GM18505 (cell line): Measurements from ENCODE around the gene MAP3K20.

Experiments used
- ATAC-seq: cut with Tn5 transposase; IDR thresholded peaks from one replicate; pipeline ENCODE4 v1.9.1; 2021; ENCODE audit not compliant: unreplicated experiment
- POLR2A ChIP-seq: IDR thresholded peaks from 4 replicates; pipeline ENCODE4 v1.6.1; 2011; ENCODE audit warnings: borderline replicate concordance; ENCODE audit not compliant: insufficient read depth, insufficient read length; ENCODE audit errors: extremely low read depth

MAP3K20 gene

DNA sequence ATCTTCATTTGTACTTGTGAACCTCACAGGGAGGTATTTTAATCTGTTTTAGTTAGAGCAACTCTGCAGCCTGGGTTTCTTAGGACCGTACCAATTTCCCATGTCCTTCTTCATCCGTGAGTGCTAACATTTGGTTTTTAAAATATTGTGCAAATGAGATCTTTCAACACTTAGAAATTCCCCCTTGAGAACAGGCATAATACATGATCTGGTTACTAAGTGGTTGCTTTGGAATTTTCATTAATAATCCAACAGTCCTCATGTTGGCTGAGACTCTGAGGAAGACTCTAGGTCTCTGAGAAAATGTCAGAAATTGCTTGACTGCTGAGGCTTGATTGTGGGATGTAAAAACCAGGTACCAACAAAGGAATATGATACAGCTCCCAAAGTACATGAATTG, 153.4 kb downstream of the MAP3K20 start:
- TF ChIP-seq POLR2A = no peak

DNA sequence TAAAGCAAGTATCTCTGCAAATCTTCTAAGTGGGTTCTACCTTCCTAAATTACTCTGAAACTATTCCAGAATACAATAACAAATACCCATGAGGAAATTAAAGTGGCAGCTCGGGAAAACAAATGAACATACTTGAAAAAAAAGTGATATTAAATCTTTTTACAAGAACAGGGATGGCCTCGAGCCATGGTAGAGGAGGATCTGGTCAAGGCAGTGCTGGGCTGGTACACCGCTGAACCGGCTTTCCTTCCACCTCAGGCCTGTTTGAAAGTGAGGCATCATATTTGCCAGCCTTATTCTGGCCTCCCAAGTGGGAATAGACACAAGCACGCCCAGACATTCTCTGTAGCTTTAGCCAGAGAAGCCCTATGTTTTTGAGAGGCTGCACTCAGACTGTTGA, 154.5 kb downstream of the MAP3K20 start:
- ATAC-seq = no peak
- no peak for TF ChIP-seq POLR2A

More for the DNA sequence above, 153.4 kb downstream of the MAP3K20 start:
- ATAC-seq = no peak

DNA sequence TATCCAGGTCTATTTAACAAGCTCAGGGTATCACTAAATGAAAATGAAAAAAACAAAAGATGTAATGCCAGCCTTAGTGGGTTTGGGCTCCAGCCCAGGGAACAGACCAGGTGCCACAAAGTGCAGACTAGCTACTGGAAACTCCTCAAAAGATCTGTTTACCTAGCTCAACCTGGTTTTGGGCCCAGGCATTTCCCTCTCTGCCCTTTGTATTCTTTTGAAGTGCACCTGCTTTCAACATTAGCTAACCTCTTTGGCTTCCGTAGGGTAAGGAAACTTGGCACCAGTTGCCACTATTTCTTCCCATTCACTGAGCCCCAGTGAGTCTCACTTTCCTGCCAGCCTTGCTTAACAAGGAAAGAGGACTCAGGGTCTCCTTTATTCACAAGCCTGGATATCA, 155.4 kb downstream of the MAP3K20 start:
- TF ChIP-seq POLR2A = no peak
- ATAC-seq = no peak

DNA sequence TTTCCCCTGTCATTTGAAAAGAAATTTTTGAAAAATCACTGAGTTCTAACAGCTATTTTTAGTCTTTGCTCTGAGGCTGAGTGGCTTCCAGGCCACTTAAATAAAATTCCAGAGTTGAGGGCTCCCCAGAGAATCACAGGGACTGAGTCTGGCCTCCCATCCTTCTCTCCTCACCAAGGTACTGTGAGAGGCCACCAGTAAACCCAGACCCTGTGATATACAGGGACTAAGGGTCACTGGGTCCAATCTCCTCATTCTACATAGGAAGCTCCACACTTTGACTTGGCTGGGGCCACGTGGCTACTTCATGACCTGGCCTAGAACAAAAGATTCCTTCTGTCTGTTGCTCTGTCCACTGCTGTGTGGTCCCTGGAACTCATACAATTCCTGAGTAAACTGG, 155.8 kb downstream of the MAP3K20 start:
- ATAC-seq = no peak
- no peak for TF ChIP-seq POLR2A

DNA sequence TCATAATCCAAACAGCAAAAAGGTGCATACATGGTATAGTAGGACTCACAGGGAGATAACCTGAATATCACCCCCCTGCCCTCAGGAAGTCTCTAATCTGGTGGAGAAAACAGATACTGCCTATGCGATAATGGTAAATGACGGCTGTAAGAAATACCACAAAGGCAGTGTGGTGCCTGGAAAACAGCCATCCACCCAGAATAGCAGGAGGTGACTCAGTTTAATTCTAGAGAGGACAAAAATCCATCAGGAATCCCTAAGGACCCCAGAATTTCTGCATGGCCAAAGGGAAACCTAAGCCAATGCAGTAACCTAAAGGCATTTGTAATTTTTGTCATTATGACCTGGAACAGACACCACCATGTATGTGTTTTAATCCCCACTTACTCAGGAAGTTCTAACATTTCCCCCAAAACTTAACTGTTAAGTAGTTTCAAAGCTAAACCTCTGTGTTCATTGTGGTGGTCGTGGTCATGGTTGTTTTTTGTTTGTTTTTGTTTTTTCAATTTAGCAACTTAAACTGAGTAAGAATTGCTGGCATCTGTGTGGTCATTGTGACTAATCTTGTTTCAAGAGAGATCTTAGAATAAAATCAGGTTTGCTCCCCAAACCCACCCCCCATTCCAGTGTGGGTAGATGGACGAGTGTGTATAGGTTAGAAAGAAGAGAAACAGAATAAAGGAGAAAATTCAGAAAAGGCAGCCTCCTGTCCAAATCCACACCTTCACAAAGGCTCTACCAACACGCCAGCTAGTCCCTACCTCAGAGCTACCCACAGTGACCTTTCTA, 157.5 kb downstream of the MAP3K20 start:
- TF ChIP-seq POLR2A = no peak
- ATAC-seq = no peak

DNA sequence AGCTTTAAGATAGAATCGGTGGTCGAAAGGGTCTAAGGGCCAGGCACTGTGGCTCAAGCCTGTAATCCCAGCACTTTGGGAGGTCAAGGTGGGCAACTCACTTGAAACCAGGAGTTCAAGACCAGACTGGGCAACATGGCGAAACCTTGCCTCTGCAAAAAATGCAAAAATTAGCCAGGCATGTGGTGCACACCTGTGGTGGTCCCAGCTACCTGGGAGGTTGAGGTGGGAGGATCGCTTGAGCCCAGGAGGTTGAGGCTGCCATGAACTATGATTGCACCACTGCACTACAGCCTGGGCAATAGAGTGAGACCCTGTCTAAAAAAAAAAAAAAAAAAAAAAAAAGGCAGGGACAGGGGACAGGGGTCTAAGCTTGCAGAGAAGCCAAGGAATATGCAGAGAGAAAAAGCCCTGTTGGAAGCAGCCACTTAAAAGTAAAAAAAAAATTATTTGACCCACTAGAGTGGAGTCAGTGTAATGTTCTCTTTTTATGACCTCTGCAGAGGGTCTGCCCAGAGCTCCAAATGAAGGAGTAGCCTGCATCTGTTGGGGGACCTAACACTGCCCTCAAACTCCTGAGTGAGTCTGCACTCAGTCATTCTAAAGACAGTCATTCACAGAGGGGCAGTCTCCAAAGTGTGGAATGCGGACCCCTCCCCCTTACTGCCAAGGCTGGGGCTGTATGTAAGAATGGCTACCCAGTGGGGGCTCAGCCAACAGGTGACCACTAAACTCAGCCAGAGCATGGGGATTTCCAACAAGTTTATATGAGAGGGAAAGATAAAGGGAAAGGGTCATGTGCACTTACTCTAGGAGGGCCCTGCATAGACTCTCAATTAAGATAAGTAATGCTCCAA, 160.5 kb downstream of the MAP3K20 start:
- TF ChIP-seq POLR2A = no peak
- no peak for ATAC-seq

DNA sequence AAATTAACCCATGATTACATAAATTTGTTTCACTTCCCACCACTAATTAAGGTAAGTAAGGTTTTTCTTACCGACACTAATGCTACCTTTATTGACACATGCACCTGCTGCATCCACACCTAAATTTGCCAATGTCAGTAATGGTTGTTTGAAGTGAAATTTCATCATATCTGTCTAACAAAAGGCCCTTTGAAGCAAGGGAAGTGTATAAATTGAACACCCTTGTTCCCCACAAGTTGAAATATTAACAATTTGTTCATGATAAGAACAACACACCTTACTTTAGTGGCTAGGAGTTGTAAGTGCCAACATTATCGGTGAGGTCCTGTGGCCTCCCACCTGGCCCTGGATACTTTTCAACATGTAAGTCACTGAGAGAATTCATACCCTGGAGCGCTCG, 162.7 kb downstream of the MAP3K20 start:
- no peak for ATAC-seq
- no peak for TF ChIP-seq POLR2A

DNA sequence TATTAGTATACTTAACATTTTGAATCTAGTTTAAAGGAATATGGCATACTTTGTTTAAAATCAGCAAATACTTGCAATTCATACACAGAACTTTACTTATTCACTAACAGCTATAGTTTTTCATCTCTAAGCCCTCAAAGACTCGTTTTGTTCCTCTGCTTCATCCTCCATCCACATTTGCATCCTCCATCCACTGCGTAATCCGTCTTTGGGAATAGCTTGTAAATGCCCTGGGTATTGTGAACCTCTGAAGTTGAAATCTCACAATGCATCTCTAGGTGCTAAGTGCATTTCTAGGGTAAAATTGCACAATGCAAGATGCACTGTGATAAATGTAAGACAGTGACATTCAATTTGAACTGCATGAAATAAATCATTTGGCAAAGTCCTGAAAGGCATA, 163.2 kb downstream of the MAP3K20 start:
- ATAC-seq = no peak
- TF ChIP-seq POLR2A = no peak

DNA sequence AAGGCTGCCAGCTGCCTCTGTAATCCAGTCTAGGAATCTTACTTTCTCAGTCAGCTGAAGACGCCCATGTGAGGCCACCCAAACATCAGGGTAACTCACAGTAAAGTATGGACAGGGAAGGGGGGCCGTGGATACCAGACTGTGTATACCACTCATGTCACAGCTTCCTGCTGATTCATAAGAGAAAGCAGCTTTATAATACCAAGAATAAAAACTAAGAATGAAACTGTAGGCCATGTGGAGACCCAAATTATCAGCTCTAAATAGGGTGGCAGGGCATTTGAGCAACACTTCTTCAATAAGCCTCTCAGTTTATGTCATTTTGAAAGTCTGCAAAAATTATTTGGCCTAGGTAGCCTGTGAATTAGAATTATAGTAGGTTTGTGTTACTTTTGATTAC, 164.0 kb downstream of the MAP3K20 start:
- no peak for TF ChIP-seq POLR2A
- ATAC-seq = peak; percentile 98

DNA sequence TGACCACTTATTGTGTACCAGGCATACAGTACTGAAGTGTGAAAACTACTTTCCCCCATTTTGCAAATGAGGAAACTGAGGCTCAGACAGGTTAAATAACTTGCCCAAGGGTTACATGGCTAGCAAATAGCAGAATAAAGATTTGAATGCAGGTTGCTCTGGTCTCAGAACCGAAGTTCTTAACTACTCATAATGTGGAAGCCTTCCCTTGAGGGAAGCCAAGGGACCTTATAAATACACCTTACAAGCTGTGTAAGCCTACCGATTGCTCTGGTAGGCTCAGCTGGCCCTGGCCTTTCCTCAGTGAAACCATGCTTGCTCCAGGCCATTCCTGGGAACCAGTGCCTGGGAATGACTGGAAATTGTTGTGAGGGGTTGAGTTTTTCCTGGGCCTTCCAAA, 164.4 kb downstream of the MAP3K20 start:
- ATAC-seq = peak; percentile 31
- TF ChIP-seq POLR2A = no peak

DNA sequence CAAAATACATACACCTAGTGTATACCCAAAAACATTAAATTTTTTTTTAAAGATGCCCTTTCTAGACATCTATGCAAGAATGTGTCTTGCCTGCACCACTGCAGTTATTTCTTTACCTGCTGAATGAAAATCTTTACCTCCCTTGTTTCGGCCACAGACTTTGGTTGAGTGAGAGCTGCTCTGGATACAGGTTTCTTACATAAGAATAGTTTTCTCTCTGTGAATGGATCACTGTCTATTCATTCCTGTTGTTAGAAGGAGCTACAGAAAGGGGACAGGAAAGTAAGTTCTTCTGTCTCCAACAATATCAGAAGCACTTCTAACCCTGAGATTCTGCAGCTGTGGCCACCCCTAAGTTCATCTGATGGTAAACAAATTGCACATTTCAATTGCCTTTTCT, 166.0 kb downstream of the MAP3K20 start:
- no peak for ATAC-seq

DNA sequence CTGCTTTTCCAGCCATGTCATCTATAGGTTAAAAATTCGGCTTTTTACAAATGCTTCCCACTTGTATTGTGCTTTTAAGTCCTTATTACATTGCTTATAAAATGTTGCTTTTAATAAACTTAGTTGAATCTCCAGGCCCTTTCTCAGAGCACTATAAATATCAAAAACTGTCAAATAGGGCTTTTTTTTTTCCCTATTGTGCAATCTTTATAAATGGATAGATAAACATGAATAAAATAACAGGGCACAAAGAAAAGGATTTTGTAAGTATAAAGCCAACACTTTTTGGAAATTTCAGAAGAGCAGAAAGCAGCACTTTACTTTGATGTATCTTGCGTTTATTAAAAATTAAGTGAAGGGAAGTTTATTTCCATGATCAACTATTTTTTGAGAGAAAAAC, 171.5 kb downstream of the MAP3K20 start:
- ATAC-seq = no peak
- no peak for TF ChIP-seq POLR2A

More for the DNA sequence above, 166.0 kb downstream of the MAP3K20 start:
- TF ChIP-seq POLR2A = no peak

DNA sequence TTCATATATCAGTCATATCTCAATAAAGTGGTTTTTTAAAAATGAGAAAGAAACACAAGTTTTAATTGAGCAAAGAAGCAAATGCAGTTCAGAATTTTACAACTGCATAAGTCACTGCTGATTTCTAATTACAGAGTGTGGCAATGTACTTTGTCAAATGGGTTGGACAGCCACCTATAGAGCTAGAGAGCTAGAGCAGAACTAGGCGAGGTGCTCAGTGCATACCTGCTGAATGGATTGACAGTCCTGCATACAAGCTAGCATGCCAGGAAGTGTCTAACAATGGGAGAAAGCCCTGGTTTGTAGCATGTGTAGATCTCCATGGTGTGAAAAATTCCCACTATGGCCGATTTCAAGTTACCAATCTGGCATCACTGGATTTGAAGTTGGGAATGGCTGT, 172.7 kb downstream of the MAP3K20 start:
- no peak for ATAC-seq
- no peak for TF ChIP-seq POLR2A
